Fibroblast of lung (primary cell): ENCODE results near the gene DUSP9. TPM values are rescaled to one million over a fixed set of nuclear protein-coding genes. Genes with fewer than 3 reads are reported as not detected.
"Not testable (repeated sequence)": the region's sequence is repeated elsewhere in the genome, so short reads cannot be mapped to it uniquely, and the experiment has no call there.

Experiments
- DNase-seq, 2 donors: peaks; one replicate each; pipeline versions ENCODE4 v3.0.0 to v3.0.0-alpha.2; 2010; ENCODE audit warnings: low read depth in 2 of 2
- H2AFZ ChIP-seq: 2 replicates; pipeline ENCODE4 v1.5.1; 2012; ENCODE audit warnings: low read length, control low read depth, inconsistent platforms
- H3K27ac ChIP-seq: 2 replicates; pipeline ENCODE4 v1.5.1; 2011; ENCODE audit warnings: low read length, control low read depth; ENCODE audit not compliant: insufficient read depth
- H3K27me3 ChIP-seq: 2 replicates; pipeline ENCODE4 v1.5.1; 2011; ENCODE audit warnings: mild to moderate bottlenecking, low read length; ENCODE audit not compliant: control insufficient read depth, insufficient read depth
- H3K36me3 ChIP-seq: 2 replicates; pipeline ENCODE4 v1.5.1; 2011; ENCODE audit warnings: low read length; ENCODE audit not compliant: control insufficient read depth, insufficient read depth
- H3K4me1 ChIP-seq: 2 replicates; pipeline ENCODE4 v1.5.1; 2011; ENCODE audit warnings: low read length; ENCODE audit not compliant: control insufficient read depth, insufficient read depth; ENCODE audit errors: extremely low read depth
- H3K4me2 ChIP-seq: 2 replicates; pipeline ENCODE4 v1.5.1; 2011; ENCODE audit warnings: low read length, control low read depth; ENCODE audit not compliant: insufficient read depth; ENCODE audit errors: extremely low read depth
- H3K4me3 ChIP-seq, 4 experiments: fragments of 200-600 bp in 1 of 4; sonication (generic) in 1 of 4; replicated peaks in 1 of 4; 2 replicates each; pipeline ENCODE4 v1.5.1; 2011 to 2016; ENCODE audit warnings: low read length in 4 of 4, low read depth in 3 of 4, mild to moderate bottlenecking in 3 of 4, control low read depth in 2 of 4, inconsistent platforms in 1 of 4, mixed read lengths in 1 of 4; ENCODE audit not compliant: insufficient read depth in 1 of 4; ENCODE audit errors: control extremely low read depth in 1 of 4
- H3K79me2 ChIP-seq: 2 replicates; pipeline ENCODE4 v1.5.1; 2012; ENCODE audit warnings: mild to moderate bottlenecking, low read length, inconsistent platforms; ENCODE audit not compliant: control insufficient read depth, insufficient read depth
- H3K9ac ChIP-seq: 2 replicates; pipeline ENCODE4 v1.5.1; 2011; ENCODE audit warnings: mild to moderate bottlenecking, low read length, control low read depth; ENCODE audit not compliant: insufficient read depth
- H3K9me3 ChIP-seq: 2 replicates; pipeline ENCODE4 v1.5.1; 2012; ENCODE audit warnings: low read depth, low read length; ENCODE audit not compliant: control insufficient read depth, insufficient read depth
- H4K20me1 ChIP-seq: 2 replicates; pipeline ENCODE4 v1.5.1; 2011; ENCODE audit warnings: low read length; ENCODE audit not compliant: control insufficient read depth, insufficient read depth; ENCODE audit errors: extremely low read depth
- CTCF ChIP-seq, 2 donors: IDR thresholded peaks in 1 of 2; conservative IDR thresholded peaks in 1 of 2; 1 replicate in 1 of 2; 2 replicates in 1 of 2; pipeline ENCODE4 v1.5.1; 2011 to 2012; ENCODE audit warnings: low read length in 2 of 2, control low read depth in 1 of 2, inconsistent platforms in 1 of 2, low read depth in 1 of 2, mild to moderate bottlenecking in 1 of 2
- EZH2 ChIP-seq: IDR thresholded peaks from 2 replicates; pipeline ENCODE4 v1.5.1; 2012; ENCODE audit warnings: low read length, control low read depth, mild to moderate bottlenecking; ENCODE audit errors: missing control alignments
- polyA plus RNA-seq, 2 donors: library from polyadenylated mRNA; depleted of rRNA in 1 of 2; stranded (reverse) in 1 of 2; unstranded in 1 of 2; fragments of >200 nt; gene quantifications; 2 replicates each; pipeline ENCODE4 v1.2.1, GENCODE V29; 2011 to 2012; ENCODE audit warnings: missing spikeins in 1 of 2
- total RNA-seq: library from RNA; depleted of rRNA; stranded (reverse); fragments of >200 nt; gene quantifications from 2 replicates; pipeline ENCODE4 v1.2.1, GENCODE V29; 2014

Gene DUSP9
- total and polyA plus RNA-seq, 2 donors (not counting 1 experiment from before 2014, with no cell fraction given) = not detected

DNA sequence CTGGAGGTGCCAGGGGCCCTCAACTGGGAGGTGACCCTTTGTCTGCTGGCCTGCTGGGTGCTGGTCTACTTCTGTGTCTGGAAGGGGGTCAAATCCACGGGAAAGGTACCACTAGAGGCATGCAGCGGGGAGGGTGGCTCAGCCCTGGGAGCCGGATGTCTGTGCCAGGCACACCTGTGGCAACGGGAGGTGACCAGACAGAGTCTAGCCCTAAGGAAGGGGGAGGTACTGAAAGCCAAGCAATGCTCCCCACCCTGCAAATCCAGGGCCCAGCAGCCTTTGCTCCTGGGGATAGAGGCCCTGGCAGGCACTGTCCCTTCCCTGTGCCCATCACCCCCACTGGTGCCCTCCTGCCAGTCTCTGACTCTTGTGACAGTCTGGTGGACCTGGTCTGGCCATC is 45.0 kb downstream of the DUSP9 start:
- Histone ChIP-seq H3K4me3 (no peak overlapping the region), H3K27ac (no peak overlapping the region), H2AFZ (no peak overlapping the region), H3K27me3 (no peaks in the 10 kb centered on the region), H4K20me1 (no peaks in the 10 kb centered on the region), H3K4me1 (no peaks in the 10 kb centered on the region), H3K36me3 (no peaks in the 10 kb centered on the region), H3K79me2 (no peaks in the 10 kb centered on the region), H3K9ac (no peak overlapping the region), H3K9me3 (no peaks in the 10 kb centered on the region), H3K4me2 (no peak overlapping the region)
- TF ChIP-seq CTCF (conservative IDR thresholded peaks at IDR 0.05 in 1 of 2, IDR thresholded peaks at IDR 0.05 in 1 of 2; ENCODE audit: low read depth in 1 of 2, low read length in 2 of 2) = no peak
- no peak for TF ChIP-seq EZH2
- DNase-seq = no peak

DNA sequence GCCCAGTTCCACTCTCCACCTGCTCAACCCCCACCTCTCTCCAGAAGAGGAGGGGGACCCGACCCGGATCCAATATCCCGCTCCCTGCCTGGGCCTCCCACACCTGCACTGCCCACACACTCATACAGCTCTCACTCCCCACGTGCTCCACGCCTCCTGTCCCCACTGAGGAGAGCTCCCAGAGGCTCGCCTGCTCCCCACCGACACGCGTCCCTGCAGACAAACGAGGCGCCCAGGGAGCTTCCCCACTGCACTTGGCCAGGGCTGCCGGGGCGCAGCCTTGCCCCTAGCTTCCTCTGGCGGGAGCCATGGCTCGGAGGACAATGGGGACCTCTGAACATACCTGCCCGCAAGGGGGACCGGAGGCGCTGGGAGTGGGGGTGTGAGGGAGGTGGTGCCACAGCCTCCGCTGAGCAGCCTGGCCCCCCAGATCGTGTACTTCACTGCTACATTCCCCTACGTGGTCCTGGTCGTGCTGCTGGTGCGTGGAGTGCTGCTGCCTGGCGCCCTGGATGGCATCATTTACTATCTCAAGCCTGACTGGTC is 45.7 kb downstream of the DUSP9 start:
- Histone ChIP-seq H3K36me3 (no peaks in the 10 kb centered on the region), H3K4me3 (no peak overlapping the region), H2AFZ (no peak overlapping the region), H3K4me2 (no peak overlapping the region), H3K9me3 (no peaks in the 10 kb centered on the region), H4K20me1 (no peaks in the 10 kb centered on the region), H3K27ac (no peak overlapping the region), H3K4me1 (no peaks in the 10 kb centered on the region), H3K79me2 (no peaks in the 10 kb centered on the region), H3K27me3 (no peaks in the 10 kb centered on the region), H3K9ac (no peak overlapping the region)
- no peak for DNase-seq
- no peak for TF ChIP-seq EZH2
- no peak for TF ChIP-seq CTCF (conservative IDR thresholded peaks at IDR 0.05 in 1 of 2, IDR thresholded peaks at IDR 0.05 in 1 of 2; ENCODE audit: low read depth in 1 of 2, low read length in 2 of 2)

DNA sequence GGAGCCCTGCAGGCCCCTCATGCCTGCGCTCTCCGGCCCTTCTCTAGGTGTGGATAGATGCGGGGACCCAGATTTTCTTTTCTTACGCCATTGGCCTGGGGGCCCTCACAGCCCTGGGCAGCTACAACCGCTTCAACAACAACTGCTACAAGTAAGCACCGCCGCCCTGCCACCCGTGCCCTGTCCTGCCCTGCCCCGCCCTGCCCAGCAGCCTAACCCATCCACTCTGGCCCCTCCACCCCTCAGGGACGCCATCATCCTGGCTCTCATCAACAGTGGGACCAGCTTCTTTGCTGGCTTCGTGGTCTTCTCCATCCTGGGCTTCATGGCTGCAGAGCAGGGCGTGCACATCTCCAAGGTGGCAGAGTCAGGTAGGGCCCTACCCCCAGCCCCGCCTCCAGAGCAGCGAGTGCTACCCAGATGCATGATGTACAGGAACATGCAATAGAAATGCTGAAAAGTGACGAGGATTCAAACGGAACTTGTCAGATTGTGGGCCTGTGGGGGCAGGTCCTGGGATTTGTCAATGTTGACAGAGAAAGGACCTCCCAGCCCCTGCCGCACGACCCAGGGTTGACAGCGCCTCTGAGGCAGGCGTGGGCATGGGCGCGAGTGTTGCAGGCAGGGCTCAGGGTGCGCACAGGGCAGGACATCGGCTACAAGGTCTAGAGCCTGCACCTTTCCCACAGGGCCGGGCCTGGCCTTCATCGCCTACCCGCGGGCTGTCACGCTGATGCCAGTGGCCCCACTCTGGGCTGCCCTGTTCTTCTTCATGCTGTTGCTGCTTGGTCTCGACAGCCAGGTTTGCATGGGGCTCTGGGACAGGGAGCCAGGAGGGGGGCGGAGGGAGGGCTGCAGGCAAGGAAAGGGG is 46.4 kb downstream of the DUSP9 start:
- no peak for DNase-seq
- H3K27me3 ChIP-seq = no peaks in the 10 kb centered on the region
- no peak overlapping the region for H3K4me3 ChIP-seq
- TF ChIP-seq CTCF (conservative IDR thresholded peaks at IDR 0.05 in 1 of 2, IDR thresholded peaks at IDR 0.05 in 1 of 2; ENCODE audit: low read depth in 1 of 2, low read length in 2 of 2) (no peak), EZH2 (no peak)
- no peak overlapping the region for H3K9ac ChIP-seq
- no peaks in the 10 kb centered on the region for H4K20me1 ChIP-seq
- no peak overlapping the region for H3K4me2 ChIP-seq
- H3K9me3 ChIP-seq = no peaks in the 10 kb centered on the region
- H3K27ac ChIP-seq = no peak overlapping the region
- H2AFZ ChIP-seq = no peak overlapping the region
- no peaks in the 10 kb centered on the region for H3K36me3 ChIP-seq
- no peaks in the 10 kb centered on the region for H3K4me1 ChIP-seq
- no peaks in the 10 kb centered on the region for H3K79me2 ChIP-seq

GRCh38 chrX:153694256-153694655 is 47.3 kb downstream of the DUSP9 start:
- H3K4me3 ChIP-seq, H3K4me2 ChIP-seq, H4K20me1 ChIP-seq, H3K4me1 ChIP-seq, H3K9ac ChIP-seq, H3K27me3 ChIP-seq, H3K36me3 ChIP-seq, DNase-seq, H3K27ac ChIP-seq, H3K79me2 ChIP-seq, H3K9me3 ChIP-seq, H2AFZ ChIP-seq: not testable (repeated sequence)
